Measurements from ENCODE around the gene ELFN1. TPM values are rescaled to one million over a fixed set of nuclear protein-coding genes. Genes with fewer than 3 reads are reported as not detected.
"Not testable (repeated sequence)": the region's sequence is repeated elsewhere in the genome, so short reads cannot be mapped to it uniquely, and the experiment has no call there.

ELFN1 gene
- polyA plus RNA-seq, 4 donors: 11.9 to 19.6 (median 13.4) TPM

DNA sequence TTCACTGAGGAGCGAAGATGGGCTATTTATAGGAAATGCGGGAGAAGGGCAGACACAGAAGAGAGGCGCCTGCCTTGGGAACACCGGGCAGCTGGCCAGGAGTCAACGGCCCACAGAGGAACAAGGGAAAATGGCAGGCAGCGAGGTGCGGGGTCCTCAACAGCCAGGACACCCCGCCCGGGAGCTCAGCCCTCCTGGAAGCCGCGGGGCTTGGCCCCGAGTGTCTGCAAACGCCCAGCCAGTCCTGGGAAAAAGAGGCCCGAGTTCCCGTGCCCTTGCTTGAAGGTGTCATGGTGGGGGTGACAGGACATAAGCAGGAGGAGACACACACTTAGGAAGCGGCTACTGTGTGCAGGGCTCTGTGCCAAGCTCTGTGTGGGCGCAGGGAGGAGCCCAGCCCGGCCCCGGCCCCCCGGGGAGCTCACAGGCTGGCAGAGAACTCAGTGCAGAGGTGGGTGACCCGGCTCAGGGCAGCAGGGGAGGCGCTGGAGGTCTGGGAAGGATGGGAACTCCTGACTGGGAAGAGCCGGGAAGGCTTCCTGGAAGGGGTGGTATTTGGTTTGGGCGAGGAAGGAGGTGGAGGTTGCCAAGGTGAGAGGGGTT, 79.9 kb downstream of the ELFN1 start:
- no peak for DNase-seq (ENCODE audit: low read depth in 4 of 4, low spot score in 3 of 4)

DNA sequence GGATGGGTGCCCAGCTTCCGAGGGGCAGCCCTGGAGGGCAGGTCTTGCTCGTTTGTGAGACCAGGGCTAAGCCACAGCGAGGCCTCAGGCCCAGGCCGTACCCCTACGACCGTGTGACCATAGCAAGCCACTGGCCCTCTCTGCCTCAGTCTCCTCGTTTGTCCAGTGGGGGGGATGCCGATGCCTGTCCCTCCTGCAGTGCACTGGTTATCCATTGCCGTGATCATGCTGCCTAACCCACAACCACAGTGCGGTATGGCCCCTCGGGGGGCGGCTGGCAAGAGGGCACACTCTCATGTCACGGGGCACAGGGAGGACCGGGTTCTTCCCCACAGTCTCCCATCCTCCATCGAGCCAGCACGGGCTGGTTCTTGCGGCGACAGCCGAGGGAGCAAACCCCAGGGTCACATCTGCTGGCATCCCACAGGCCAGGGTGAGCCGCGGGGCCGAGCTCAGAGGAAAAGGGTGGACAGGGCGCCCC, 80.5 kb downstream of the ELFN1 start:
- no peak for DNase-seq (ENCODE audit: low read depth in 4 of 4, low spot score in 3 of 4)

- DNase-seq (ENCODE audit: low read depth in 4 of 4, low spot score in 3 of 4): no peak
Measured at GRCh38 chr7:1752111-1752510, 82.0 kb downstream of the ELFN1 start.

DNA sequence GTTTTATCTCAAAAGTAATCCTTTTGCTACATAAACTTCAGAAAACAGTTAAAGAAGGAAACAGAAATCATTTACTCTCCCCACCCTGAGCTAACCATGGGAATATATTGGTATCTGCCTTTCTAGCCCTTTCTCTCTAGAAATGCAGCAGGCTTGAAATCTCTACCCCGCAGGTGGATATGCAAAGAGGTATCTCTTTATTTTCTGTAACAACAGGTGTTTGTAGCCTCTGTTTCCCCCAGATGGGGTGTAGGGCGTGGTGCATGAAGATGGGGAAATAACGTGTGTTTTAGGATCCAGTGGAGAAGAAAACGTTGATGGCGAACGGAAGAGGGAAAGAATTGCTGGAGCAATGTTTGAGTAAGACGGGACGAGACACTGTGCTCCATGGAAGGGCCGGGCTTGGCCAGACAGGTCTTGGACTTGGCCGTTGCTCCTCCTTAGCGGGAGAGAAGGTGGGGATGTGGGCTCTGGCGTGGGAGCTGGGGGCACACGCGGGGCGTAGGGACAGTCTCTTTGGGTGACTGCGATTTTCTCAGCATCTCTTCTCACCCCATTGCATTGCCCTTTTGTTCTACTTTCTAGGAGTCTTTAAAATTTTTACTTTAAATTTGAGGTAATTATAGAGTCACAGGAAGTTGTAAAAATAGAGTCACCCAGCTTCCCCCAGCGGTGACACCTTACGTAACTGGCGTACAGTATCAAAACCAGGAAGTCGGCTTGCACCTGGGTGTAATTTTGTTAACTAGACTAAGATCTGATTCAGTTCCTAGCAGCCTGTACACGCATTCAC, 82.9 kb downstream of the ELFN1 start:
- DNase-seq (ENCODE audit: low read depth in 4 of 4, low spot score in 3 of 4): no peak

DNA sequence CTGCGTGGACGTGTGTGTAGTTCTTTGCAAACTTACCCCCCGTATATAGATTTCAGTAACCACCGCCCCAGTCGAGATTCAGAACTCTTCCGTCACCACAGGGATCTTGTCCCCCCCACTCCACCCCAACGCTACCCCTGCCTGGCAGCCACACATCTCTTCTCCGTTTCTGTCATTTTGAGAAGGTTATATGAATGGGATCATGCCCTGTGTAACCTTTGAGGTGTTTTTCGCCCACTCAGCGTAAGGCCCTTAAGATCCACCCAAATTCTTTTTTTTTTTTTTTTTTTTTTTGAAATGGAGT, 83.4 kb downstream of the ELFN1 start:
- no peak for DNase-seq (ENCODE audit: low read depth in 4 of 4, low spot score in 3 of 4)

- no peak for DNase-seq (ENCODE audit: low read depth in 4 of 4, low spot score in 3 of 4)
Measured at GRCh38 chr7:1754345-1754908, 84.3 kb downstream of the ELFN1 start.

GRCh38 chr7:1755783-1756625, 85.9 kb downstream of the ELFN1 start:
- DNase-seq (ENCODE audit: low read depth in 4 of 4, low spot score in 3 of 4): no peak

- no peak for DNase-seq (ENCODE audit: low read depth in 4 of 4, low spot score in 3 of 4)
Measured at GRCh38 chr7:1757601-1758000, 87.5 kb downstream of the ELFN1 start.

DNA sequence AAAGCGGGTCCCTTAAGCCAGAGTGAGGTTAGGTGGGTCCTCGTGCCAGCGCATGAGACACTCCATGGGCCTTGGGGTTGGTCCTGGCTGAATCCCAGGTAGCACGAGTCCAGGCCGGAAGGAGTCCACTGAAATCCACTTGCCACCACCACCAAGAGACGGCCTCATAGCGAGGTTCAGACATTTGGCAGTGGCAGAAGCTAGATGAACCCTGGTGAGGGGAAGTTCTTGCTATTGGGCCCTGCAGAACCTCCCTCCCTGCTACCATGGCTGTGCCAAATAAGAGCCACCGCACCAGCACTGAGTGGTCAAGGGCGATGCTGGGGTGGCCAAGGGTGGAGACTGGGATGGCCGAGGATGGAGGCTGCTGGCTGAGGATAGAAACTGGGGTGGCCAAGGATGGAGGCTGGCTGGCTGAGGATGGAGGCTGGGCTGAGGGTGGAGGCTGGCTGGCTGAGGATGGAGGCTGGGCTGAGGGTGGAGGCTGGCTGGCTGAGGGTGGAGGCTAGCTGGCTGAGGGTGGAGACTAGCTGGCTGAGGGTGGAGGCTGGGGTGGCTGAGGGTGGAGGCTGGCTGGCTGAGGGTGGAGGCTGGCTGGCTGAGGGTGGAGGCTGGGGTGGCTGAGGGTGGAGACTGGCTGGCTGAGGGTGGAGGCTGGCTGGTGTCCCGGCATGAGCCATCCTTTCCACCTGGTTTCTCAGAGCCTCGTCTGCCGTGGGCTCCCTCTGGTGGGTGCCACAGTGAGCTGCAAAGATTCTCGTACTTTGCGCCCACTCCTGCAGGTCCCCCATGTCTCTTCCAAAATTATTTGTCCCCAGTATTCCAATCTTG, 88.2 kb downstream of the ELFN1 start:
- DNase-seq (ENCODE audit: low read depth in 4 of 4, low spot score in 3 of 4): no peak

DNA sequence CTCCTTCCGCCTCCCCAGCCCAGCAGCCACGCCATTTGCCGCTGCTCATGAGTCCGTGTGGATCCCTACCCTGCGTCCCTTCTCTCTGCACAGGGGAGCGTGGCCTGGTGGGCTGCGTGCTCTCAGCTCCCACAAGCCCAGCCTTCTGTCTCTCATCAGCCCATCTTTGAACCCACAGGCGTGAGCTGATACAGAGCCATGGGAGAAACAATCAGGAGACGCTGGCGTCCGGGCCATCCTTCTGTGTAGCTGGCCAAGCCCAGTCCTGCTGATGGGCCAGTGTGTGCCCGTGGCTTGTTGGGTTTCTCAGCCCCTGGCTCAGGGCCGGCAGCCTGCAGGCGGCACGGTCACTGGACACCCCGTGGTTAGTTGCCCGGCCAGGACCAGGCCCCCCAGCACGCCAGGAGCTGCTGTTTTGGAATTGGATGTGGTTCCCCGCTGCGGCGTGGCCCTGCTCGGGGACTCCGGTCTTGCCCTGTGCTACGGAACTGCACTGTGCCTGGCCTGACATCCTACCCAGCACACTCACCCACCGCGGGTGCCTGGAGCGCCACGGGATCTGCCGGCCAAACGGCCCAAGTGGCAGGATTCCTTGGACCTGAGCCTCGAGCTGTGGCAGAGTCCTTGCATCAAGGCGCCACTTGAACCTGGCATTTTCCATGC, 88.9 kb downstream of the ELFN1 start:
- no peak for DNase-seq (ENCODE audit: low read depth in 4 of 4, low spot score in 3 of 4)

GRCh38 chr7:1761097-1761496, 91.0 kb downstream of the ELFN1 start:
- DNase-seq (ENCODE audit: low read depth in 4 of 4, low spot score in 3 of 4): no peak

DNA sequence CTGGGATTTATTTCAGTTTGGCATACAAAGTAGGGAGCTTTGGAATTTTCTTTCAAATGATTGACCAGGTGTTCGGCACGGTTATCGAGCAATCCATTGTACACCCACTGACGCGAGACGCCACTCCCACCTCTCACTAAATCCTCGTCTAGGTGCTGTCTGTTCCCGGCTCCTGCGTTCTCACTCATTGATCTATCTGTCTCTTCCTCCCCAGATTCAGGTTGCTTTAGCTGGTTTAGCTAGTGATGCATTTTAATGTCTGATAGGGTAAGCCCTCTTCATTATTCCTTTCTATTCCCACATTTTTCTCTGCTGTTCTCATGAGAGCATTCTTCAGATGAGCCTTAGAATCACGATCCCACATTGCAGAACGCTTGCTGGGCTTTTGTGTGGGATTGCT, 91.7 kb downstream of the ELFN1 start:
- no peak for DNase-seq (ENCODE audit: low read depth in 4 of 4, low spot score in 3 of 4)

DNA sequence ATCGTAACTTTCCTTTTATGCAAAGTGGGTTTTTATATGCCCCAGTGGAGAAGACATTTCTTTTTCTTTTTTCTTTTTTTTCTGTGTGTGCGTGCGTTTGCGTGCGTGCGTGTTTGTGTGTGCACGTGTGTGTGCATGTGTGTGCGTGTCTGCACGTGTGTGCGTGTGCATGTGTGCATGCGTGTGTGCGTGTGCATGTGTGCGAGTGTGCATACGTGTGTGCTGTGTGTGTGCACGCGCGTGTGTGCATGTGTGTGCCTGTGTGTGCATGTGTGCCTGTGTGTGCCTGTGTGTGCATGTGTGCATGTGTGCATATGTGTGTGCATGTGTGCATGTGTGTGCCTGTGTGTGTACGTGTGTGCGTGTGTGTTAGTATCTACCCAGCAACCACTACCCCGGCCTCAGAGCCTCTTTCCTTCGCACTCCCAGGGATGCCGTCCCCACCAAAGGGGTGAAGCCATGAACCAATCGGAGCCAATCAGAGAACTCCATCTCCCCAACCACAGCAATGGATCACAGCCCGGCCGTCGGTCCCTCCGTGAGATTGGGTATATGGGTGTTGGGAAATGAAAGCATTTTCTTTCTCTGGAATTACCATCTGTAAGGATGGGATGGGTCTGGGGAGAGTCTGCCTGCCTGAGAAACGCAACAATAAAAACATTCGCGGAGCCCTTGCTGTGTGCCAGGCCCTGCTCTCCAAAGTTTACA, 92.3 kb downstream of the ELFN1 start:
- DNase-seq (ENCODE audit: low read depth in 4 of 4, low spot score in 3 of 4): no peak

- no peak for DNase-seq (ENCODE audit: low read depth in 4 of 4, low spot score in 3 of 4)
Measured at GRCh38 chr7:1763033-1763432, 93.0 kb downstream of the ELFN1 start.

DNA sequence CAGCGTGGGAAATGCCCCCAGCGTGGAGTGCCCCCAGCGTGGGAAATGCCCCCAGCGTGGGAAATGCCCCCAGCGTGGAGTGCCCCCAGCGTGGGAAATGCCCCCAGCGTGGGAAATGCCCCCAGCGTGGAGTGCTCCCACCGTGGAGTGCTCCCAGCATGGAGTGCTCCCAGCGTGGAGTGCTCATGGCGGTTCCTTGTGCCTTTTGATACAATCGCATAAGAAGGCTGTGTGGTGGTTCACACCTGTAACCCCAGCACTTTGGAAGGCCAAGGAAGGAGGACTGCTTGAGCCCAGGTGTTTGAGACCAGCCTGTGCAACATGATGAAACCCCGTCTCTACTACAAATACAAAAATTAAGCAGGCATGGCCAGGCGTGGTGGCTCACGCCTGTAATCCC, 93.8 kb downstream of the ELFN1 start:
- not testable (repeated sequence) for DNase-seq (ENCODE audit: low read depth in 4 of 4, low spot score in 3 of 4)

DNA sequence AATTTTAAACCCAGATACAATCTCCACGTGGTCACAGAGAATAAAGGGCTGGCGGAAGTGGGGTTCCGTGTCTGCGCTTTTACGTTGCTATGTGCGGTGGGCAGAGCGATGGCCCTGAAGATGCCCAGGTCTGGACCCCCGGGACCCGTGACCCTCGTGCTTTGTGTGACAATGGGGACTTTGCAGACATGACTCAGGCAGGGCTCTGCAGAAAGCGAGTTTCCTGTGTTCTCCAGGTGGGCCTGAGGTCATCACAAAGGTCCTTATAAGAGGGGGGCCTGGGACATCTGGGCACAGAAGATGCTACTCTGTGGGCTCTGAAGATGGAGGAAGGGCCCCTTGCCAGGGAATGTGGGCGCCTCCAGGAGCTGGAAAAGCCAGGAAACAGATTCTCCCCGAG, 95.3 kb downstream of the ELFN1 start:
- no peak for DNase-seq (ENCODE audit: low read depth in 4 of 4, low spot score in 3 of 4)

DNA sequence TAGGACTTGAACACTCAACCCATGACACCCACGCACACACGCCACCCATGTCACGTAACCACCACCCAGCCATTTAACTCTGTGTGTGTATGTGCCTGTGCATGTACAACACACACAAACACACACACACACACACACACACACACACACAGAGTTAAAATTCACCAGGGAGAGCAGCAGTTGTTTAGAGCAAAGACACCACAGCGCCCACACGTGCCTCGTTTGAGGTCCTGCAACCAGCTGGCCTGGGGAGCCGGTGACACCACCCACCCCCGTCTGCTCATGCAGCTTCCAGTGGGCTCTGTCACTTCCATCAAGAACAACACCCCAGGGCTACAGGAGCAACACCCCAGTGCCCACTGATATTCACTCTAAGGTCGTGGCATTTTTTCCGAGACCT, 97.4 kb downstream of the ELFN1 start:
- DNase-seq (ENCODE audit: low read depth in 4 of 4, low spot score in 3 of 4): no peak

DNA sequence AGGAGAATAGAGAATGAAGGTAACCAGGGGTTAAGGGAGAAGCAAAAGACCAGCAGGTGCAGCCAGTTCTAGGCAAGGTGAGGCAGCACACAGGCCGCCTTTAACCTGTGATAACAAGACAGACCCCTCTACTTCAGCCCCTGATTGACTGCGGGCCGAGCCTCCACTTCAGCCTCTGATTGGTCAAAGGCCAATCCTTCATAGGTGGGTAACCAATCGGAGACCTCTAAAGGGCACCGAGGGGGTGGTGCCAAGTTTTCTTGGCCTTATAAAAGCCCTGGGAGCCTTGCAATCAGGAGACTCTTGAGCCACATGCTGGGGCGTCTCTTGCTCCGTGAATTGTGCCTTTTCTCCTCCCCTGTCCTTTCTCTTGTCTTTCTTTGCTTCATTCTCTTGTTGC, 98.8 kb downstream of the ELFN1 start:
- no peak for DNase-seq (ENCODE audit: low read depth in 4 of 4, low spot score in 3 of 4)
